GM23338 (cell line): Measurements from ENCODE around the gene AGAP1.

Experiments used
- CTCF ChIP-seq, 2 experiments: fragments of 200-600 bp in 1 of 2; sonication (generic) in 1 of 2; conservative IDR thresholded peaks; 2 replicates each; pipeline versions ENCODE4 v1.5.1 to v1.6.1; 2016 to 2017; ENCODE audit warnings: antibody characterized with exemption in 2 of 2, low read depth in 2 of 2, mild to moderate bottlenecking in 2 of 2, moderate library complexity in 1 of 2
- EZH2 ChIP-seq: fragments of 200-600 bp; sonication (generic); IDR thresholded peaks from one replicate; pipeline ENCODE4 v1.8.0; 2017; ENCODE audit warnings: antibody characterized with exemption, mild to moderate bottlenecking, low read depth; ENCODE audit not compliant: unreplicated experiment
- POLR2AphosphoS5 ChIP-seq: IDR thresholded peaks from 2 replicates; pipeline ENCODE4 v1.6.1; 2016; ENCODE audit warnings: antibody characterized with exemption, low read depth
- REST ChIP-seq: IDR thresholded peaks from one replicate; pipeline ENCODE4 v1.6.1; 2018; ENCODE audit warnings: antibody characterized with exemption; ENCODE audit not compliant: unreplicated experiment

- no peak for TF ChIP-seq CTCF (conservative IDR thresholded peaks at IDR 0.05; ENCODE audit: low read depth in 2 of 2)
- TF ChIP-seq EZH2: no peak
- no peak for TF ChIP-seq REST
- no peak for TF ChIP-seq POLR2AphosphoS5
Measured at GRCh38 chr2:235990344-235990743, 496.5 kb downstream of the AGAP1 start.
